HG03432 (cell line): ENCODE data around the gene B3GAT3.
"Not testable (repeated sequence)": the region's sequence is repeated elsewhere in the genome, so short reads cannot be mapped to it uniquely, and the experiment has no call there.

Experiments used
- ATAC-seq: cut with Tn5 transposase; IDR thresholded peaks from one replicate; pipeline ENCODE4 v1.9.1; 2021; ENCODE audit warnings: mild to moderate bottlenecking, moderate library complexity; ENCODE audit not compliant: unreplicated experiment

The B3GAT3 gene

DNA sequence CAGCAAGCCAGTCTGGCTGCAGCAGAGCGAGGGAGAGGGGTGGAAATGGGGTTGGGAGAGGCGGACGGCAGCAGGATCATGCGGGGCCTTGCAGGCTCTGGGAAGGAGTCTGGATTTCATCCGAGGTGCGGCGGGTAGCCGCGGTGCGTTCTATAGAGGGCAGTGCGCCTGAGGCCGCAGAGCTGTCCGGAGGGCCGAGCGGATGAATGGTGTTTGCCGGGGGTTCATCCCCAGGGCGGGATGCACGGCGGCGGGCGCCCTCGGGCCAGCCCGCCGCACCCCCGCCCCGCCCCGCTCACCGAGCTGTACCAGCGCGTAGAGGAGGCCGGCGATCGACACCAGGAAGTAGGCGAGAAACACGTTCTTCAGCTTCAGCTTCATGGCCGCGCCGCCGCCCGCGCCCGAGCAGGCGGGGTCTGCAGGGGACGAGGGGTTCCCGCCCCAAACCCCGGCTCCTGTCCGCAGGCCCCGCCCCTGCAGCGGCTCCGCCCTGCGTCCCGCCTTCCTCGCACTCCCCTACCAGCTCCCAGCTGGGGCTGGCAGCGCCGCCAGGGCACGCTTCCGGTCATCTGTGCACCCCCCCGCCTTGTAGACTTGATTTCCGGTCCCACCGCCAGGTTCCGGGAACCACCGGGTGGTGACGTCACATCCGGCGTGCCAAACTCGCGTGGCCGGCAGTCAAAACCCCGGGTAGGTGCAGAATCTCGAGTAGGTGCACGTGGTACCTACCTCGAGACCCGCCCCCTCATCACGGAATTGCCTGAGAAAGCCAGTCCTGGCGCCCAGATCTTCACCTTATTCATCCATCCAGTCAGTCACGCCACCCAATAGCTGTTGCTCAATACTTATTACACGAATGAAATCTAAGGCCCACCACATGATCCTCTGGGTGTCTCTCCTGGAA is at the start of gene B3GAT3:
TSS of gene B3GAT3 (minus strand) at position 420 of the 904 bp plus-strand sequence. CDS start at position 381, 39 bp downstream.
- peak; percentile 96 for ATAC-seq

GRCh38 chr11:62671236-62671607 is 49.4 kb upstream of the B3GAT3 start:
- ATAC-seq, result peak; percentile 1

DNA sequence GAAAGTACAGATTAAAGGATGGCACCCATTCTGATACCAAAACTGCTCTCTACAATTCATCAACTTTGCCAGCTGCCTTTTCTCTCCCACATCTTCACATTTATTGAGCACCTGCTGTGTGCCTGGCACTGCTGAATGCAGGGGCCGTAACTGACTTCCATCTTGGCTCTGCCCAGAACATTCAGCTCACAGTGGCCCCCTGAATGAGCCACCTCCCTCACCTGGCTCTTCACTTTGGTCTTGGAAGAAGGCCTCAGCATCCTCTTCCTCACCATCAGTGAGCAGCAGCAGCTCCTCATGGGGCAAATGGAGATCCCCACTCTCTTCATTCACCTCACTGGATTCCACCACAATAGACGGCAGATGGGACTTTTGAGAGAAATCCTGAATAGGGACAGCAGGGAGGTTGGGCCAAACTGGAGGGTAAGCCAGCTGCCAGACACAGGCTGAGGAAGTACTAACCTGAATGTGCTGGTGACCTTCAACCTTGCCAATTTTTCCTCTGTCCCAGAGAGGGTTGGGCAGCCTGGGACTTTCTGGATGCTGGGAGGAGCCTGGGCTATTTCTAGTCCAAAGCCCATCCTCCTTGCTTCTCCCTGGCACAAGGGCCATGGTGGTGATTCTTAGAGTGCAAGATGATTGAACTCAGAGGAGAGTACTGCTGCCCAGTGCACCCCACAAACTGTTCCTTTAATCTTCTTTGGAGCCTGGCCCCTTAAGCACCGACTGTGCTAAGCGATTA is 47.8 kb upstream of the B3GAT3 start:
- no peak for ATAC-seq

GRCh38 chr11:62667460-62667859 is 45.7 kb upstream of the B3GAT3 start:
- ATAC-seq, result no peak

DNA sequence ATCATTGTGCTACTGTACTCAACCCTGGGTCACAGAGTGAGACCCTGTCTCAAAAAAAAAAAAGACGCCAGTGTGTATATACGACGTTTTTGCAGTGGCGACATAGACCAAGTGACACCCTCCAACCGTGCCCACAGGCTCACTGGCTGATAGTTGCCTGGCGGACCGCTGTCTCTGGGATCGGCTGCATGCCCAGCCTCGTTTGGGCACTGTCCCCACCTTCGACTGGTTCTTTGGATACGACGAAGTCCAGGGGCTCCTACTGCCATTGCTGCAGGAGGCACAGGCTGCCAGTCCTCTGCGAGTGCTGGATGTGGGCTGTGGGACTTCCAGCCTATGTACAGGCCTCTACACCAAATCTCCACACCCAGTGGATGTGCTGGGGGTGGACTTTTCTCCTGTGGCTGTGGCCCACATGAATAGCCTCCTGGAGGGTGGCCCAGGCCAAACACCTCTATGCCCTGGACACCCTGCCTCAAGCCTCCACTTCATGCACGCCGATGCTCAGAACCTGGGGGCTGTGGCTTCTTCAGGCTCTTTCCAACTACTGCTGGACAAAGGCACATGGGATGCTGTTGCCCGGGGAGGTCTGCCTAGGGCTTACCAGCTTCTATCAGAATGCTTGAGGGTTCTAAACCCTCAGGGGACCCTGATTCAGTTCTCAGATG is 44.6 kb upstream of the B3GAT3 start:
- no peak for ATAC-seq

- peak; percentile 2 for ATAC-seq
These were observed 43.9 kb upstream of the B3GAT3 start for GRCh38 chr11:62665599-62666258.

GRCh38 chr11:62665075-62665598 is 43.4 kb upstream of the B3GAT3 start, which contains the start of the genes C11orf98 and CSKMT:
Gene C11orf98, minus strand, starts transcription at chr11:62665210. Its CDS starts 41 bp downstream, at chr11:62665169.
Gene CSKMT, plus strand, starts transcription at chr11:62665312. Its CDS starts 568 bp downstream, at chr11:62665880.
- peak; percentile 87 for ATAC-seq

DNA sequence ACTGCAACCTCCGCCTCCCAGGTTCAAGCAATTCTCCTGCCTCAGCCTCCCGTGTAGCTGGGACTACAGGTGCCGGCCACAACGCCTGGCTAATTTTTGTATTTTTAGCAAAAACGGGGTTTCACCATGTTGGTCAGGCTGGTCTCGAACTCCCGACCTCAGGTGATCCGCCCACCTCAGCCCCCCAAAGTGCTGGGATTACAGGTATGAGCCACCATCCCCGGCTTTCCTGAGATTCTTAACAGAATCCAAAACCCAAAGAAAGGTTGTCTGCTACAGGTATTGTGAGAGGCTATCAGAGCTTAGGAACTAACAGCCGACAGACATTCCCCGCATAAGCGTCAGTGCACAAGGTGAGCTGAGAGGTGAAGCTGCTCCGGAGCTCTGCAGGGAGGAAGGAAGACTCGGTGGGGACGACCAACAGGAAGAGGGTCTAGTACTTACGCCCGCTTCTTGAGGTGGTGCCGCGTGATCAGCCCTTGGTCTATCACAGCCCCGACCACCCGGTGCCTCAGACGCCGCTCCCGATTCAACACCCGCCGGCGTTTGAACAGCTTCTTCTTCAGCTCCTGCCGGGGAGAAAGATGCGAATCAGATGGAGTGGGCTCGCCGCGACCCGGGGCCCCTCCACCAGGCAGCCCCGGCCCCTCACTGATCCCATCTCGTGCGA is 42.8 kb upstream of the B3GAT3 start:
- ATAC-seq, result peak; percentile 36

DNA sequence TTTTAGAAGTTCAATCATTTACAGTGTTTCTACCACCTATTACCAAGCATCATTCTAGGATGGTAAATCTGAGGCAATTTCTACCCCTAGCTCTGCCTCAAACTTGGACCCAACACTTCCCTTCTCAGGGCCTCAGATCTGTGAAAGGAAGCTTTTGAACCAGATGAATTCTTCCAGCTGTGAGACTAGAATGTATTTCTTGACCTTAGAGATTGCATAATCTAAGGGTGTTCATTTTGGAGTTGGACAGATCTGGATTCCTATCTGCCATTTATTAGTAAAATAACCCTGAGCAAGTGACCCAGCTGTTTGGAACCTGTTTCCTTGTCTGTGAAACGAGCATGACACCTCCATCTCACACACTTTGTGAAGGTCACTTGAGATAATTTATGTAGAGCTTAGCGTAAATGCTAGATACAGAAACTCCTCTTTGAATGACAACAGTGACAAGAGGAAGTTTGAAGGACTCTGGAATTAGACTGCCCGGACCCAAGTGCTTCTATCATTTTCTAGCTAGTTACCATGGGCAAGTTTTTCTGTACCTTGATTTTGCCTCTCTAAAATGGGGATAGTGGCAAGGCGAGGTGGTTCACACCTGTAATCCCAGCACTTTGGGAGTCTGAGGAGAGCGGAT is 35.1 kb upstream of the B3GAT3 start:
- no peak for ATAC-seq

DNA sequence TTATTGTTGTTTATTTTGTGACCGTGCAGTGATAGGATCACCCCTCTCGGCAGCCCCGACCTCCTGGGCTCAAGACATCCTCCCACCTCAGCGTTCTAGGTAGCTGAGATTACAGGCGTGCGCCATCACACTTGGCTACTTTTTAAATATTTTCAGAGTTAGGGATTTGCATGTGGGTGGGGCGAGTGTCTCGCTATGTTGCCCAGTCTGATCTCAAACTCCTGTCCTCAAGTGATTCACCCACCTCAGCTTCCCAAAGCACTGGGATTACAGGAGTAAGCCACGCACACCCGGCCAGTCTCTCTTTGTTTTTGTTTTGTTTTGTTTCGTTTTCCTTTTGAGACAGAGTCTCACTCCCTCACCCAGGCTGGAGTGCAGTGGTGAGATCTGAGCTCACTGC is 32.5 kb upstream of the B3GAT3 start:
- no peak for ATAC-seq

GRCh38 chr11:62652161-62653006 is 30.6 kb upstream of the B3GAT3 start:
- no peak for ATAC-seq

DNA sequence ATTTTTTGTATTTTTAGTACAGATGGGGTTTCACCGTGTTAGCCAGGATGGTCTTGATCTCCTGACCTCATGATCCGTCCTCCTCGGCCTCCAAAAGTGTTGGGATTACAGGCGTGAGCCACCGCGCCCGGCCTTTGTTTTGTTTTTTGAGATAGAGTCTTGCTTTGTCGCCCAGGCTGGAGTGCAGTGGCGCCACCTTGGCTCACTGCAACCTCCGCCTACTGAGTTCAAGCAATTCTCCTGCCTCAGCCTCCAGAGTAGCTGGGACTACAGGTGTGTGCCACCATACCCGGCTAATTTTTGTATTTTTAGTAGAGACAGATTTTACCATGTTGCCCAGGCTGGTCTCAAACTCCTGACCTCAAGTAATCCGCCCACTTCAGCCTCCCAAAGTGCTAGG is 28.5 kb upstream of the B3GAT3 start:
- ATAC-seq, result not testable (repeated sequence)

- no peak for ATAC-seq
These were observed 27.7 kb upstream of the B3GAT3 start for GRCh38 chr11:62649486-62649885.

DNA sequence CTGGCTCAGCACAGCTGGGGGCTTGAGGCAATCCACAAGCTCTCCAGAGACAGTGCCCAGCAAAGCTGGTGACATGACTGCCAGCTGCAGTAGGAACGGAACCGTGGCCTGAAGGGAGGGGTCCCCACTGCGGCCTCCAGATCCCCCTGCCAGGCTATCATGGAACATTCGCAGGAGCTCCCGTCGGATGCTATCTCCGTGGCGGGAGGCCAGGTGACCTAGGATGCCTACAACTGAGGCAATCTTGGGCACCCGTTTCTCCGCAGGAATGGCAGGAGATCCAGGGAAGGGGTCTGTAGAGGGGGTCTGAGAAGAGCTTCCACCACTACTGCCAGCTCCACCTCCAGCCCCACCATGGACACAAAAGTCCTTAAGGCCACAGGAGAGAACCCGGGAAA is 27.2 kb upstream of the B3GAT3 start:
- no peak for ATAC-seq

- no peak for ATAC-seq
These were observed 26.6 kb upstream of the B3GAT3 start for GRCh38 chr11:62648185-62648966.

DNA sequence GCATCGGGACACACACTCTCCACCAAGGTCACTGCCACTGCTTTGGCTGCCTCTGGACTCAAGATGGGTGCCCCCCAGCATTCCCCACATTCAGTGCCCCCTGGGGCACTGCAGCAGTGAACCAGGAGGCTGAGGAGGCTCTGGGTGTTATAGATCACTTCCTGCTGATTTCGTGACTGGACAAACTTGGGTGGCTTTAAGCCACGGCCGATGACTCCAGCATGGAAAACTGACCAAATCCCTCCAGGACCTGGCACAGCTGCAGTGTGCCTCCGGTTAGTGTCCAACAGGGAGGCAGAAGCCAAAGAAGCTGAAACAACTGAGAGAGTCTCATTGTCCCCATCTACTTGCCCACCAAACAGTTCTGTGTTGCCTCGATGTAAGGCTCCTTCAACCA is 25.8 kb upstream of the B3GAT3 start:
- no peak for ATAC-seq

- ATAC-seq, result no peak
These were observed 25.2 kb upstream of the B3GAT3 start for GRCh38 chr11:62646825-62647608.
